ENCODE data around the gene IFTAP.

DNA sequence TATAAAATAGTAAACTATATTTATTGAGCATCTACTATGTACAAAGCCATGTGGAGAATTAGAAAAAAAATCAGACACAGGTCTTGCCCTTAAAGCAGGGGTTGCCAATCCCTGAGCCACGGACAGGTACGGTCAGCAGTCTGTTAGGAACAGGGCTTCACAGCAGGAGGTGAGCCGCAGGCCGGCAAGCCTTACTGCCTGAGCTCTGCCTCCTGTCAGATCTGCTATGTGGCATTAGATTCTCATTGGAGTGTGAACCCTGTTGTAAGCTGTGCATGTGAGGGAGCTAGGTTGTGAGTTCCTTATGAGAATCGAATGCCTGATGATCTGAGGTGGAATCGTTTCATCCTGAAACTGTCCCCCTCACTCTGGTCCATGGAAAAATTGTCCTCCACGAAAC, 5.9 kb downstream of the IFTAP start:
- TF ChIP-seq, protein P1, sequence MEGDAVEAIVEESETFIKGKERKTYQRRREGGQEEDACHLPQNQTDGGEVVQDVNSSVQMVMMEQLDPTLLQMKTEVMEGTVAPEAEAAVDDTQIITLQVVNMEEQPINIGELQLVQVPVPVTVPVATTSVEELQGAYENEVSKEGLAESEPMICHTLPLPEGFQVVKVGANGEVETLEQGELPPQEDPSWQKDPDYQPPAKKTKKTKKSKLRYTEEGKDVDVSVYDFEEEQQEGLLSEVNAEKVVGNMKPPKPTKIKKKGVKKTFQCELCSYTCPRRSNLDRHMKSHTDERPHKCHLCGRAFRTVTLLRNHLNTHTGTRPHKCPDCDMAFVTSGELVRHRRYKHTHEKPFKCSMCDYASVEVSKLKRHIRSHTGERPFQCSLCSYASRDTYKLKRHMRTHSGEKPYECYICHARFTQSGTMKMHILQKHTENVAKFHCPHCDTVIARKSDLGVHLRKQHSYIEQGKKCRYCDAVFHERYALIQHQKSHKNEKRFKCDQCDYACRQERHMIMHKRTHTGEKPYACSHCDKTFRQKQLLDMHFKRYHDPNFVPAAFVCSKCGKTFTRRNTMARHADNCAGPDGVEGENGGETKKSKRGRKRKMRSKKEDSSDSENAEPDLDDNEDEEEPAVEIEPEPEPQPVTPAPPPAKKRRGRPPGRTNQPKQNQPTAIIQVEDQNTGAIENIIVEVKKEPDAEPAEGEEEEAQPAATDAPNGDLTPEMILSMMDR (IDR thresholded peaks at IDR 0.05; ENCODE audit: poor library complexity), result no peak
- no peak for TF ChIP-seq EZH2 (IDR thresholded peaks at IDR 0.05; ENCODE audit: borderline replicate concordance)
- no peak for TF ChIP-seq EZH2phosphoT487 (IDR thresholded peaks at IDR 0.05; ENCODE audit: low read depth, severe bottlenecking, unreplicated experiment)
